ENCODE data around the gene RIOK2.
A peak's percentile ranks its signal among the peaks of the same experiment; 100 is the strongest.

Gene RIOK2

DNA sequence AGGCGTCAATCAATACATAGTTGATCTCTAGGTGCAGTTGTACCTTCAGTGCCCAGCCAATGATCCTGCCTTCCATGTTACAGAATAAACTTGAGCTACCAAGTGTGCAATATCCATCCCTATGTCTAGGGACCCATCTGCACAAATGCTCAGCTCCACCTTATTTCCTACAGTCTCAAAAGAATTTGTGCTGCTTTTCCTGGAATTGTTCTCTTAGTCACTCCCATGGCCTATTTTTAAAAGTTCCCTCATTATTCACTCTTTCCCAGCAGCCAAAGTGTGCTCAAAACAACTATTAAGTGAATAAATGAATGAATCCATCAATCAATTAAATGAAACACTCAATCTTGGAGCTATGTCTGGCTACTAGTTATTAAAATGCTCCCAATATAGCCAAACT lies 55.3 kb downstream of the RIOK2 start:
- H3K9ac ChIP-seq = no peak overlapping the region
- no peak overlapping the region for H3K27ac ChIP-seq
- TF ChIP-seq Cebpa-rat (IDR thresholded peaks at IDR 0.05) = no peak

DNA sequence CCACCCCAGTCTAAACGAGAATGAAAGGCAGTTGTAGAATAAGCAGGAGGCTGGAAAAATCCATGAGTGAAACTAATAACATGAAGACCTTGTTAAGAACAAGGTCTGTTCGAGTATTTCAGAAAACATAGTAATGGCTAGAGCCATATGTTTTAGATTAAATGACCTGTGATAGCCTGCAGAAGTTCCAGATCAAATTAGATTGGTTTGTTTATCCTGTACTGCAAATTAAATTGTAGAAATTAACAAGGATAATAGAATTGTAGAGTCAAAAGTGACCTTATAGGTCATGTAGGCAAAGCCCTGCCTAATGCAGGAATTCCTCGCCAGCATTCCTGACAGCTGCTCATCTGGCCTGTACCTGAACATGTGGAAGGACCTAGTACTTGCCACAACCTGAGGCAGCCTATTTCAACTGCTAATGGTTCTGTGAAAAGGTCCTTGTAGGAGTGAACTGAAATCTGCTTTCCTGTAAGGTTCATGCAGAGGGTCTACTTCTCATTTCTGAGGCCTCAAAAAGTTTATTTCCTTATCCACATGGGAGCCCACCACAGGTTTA lies 57.8 kb downstream of the RIOK2 start:
- no peak for TF ChIP-seq Cebpa-rat (IDR thresholded peaks at IDR 0.05)
- no peak overlapping the region for H3K4me2 ChIP-seq
- no peaks in the 10 kb centered on the region for H4K20me1 ChIP-seq
- H3K9me3 ChIP-seq (replicated peaks in 1 of 11) = no peaks in the 10 kb centered on the region
- H3K9ac ChIP-seq = no peak overlapping the region
- H3K4me1 ChIP-seq = no peaks in the 10 kb centered on the region
- no peak overlapping the region for H3K27ac ChIP-seq
- H3K4me3 ChIP-seq = no peak overlapping the region
- no peaks in the 10 kb centered on the region for H3K27me3 ChIP-seq
- H3K36me3 ChIP-seq = no peaks in the 10 kb centered on the region

More for the DNA sequence above, 55.3 kb downstream of the RIOK2 start:
- Histone ChIP-seq H4K20me1 (no peaks in the 10 kb centered on the region), H3K9me3 (replicated peaks in 1 of 11) (no peaks in the 10 kb centered on the region), H3K4me2 (no peak overlapping the region), H3K36me3 (no peaks in the 10 kb centered on the region), H3K4me3 (no peak overlapping the region), H3K27me3 (no peaks in the 10 kb centered on the region), H3K4me1 (peaks cover 3 to 6% (median 4%) of the 10 kb centered on the region in 10 experiments; a peak in 18 of 20 replicates)

DNA sequence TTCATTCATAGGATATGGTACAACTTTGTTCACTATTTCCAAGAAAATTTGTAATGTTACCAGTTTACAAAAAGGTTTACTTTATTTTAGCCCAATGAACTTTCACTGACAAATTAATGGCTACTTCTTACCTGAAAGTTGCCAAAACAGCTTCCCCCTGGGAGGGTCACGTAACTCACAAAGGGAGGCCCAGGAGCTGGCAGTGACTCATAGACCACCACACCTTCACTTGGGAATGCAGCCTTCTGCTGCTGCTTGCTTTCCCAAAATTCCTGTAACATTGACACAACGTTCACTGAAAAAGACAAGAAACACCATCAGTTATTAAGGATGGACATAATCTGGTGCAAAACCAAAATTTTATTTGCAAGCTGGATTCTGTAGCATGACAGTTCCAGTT lies 58.7 kb downstream of the RIOK2 start:
- no peak for TF ChIP-seq Cebpa-rat (IDR thresholded peaks at IDR 0.05)
- Histone ChIP-seq H3K27me3 (no peaks in the 10 kb centered on the region), H3K4me3 (no peak overlapping the region), H3K4me2 (no peak overlapping the region), H3K27ac (no peak overlapping the region), H3K9me3 (replicated peaks in 1 of 11) (no peaks in the 10 kb centered on the region), H4K20me1 (no peaks in the 10 kb centered on the region), H3K36me3 (no peaks in the 10 kb centered on the region), H3K4me1 (peaks cover 2 to 5% (median 2%) of the 10 kb centered on the region in 10 experiments; a peak in 19 of 20 replicates), H3K9ac (no peak overlapping the region)

DNA sequence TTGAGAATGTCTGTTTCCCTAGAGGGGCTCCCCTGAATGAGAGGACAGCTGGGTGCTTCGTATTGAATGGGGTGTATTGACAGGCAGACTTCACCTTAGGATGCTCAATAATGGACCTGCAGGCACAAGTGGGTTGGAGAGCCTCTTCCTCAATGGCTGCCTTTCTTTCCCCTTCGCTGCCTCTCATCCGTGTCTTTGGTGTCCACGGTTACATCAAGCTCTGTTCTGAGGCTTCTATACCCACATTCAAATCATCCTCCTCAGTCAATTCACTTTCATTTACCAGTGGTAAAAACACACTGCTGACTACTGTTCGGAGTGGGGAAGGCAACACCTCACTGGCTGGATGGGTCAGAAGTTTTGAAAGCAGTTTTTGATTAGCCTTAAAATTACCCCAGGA lies 61.2 kb downstream of the RIOK2 start:
- no peak for TF ChIP-seq Cebpa-rat (IDR thresholded peaks at IDR 0.05)
- no peak overlapping the region for H3K4me2 ChIP-seq

DNA sequence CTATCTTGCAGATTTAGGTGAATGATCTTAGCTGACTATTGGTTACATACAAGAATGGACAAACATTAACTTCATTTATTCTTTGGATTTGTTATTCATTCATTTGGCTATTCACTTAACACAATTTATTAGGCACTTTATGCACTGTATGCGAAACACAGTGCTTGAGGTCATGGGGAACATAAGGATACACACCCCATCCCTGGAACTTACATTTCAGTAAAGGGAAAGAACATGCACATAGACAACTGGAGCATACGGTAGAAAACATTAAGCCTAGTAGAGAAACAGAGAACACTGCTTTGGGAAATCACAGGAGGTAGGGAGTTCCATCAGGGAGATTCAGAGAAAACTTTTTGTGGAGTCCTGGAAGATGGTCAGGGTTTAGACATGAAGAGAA lies 62.9 kb downstream of the RIOK2 start:
- H3K27ac ChIP-seq = no peak overlapping the region
- H3K36me3 ChIP-seq = no peaks in the 10 kb centered on the region
- no peaks in the 10 kb centered on the region for H4K20me1 ChIP-seq
- H3K4me2 ChIP-seq = no peak overlapping the region
- no peak overlapping the region for H3K4me3 ChIP-seq
- no peak for TF ChIP-seq Cebpa-rat (IDR thresholded peaks at IDR 0.05)
- H3K9me3 ChIP-seq (replicated peaks in 1 of 11) = no peaks in the 10 kb centered on the region
- H3K4me1 ChIP-seq = peaks cover 13 to 22% (median 19%) of the 10 kb centered on the region in 10 experiments
- H3K9ac ChIP-seq = no peak overlapping the region
- H3K27me3 ChIP-seq = no peaks in the 10 kb centered on the region

More for the DNA sequence above, 61.2 kb downstream of the RIOK2 start:
- Histone ChIP-seq H3K27me3 (no peaks in the 10 kb centered on the region), H3K9me3 (replicated peaks in 1 of 11) (no peaks in the 10 kb centered on the region), H3K9ac (no peak overlapping the region), H3K27ac (no peak overlapping the region), H4K20me1 (no peaks in the 10 kb centered on the region), H3K4me1 (peaks cover 13 to 22% (median 19%) of the 10 kb centered on the region in 10 experiments), H3K4me3 (no peak overlapping the region), H3K36me3 (no peaks in the 10 kb centered on the region)

DNA sequence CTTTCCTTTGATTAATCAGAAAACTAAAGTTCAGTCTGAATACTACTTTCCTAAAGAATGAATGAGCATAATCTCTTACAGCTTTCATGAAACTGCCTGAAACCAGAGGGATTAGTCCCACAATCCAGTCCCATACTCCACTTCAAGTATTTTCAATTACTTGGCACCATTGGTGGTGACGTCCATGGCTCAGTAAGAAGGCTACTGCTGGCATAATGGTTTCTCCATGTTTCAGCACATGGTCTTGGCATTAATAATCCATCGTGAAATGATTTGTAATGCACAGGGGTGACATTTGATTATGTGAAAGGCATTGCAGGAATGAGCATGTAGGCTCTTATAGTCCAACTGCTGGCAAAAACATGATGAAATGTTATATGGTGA lies 64.0 kb downstream of the RIOK2 start:
- no peak overlapping the region for H3K4me3 ChIP-seq
- H3K36me3 ChIP-seq = no peaks in the 10 kb centered on the region
- H3K9ac ChIP-seq = peak overlapping the region in 3 of 11 experiments; percentile 11 to 37 (median 14); a peak in 2 of 22 replicates
- peak overlapping the region; percentile 39 to 73 (median 64) for H3K4me2 ChIP-seq
- H3K4me1 ChIP-seq = peaks cover 13 to 22% (median 19%) of the 10 kb centered on the region in 10 experiments
- H3K27me3 ChIP-seq = no peaks in the 10 kb centered on the region
- TF ChIP-seq Cebpa-rat (IDR thresholded peaks at IDR 0.05) = no peak
- H3K27ac ChIP-seq = peak overlapping the region in 7 of 11 experiments; percentile 21 to 76 (median 70); a peak in 13 of 22 replicates
- H4K20me1 ChIP-seq = no peaks in the 10 kb centered on the region
- H3K9me3 ChIP-seq (replicated peaks in 1 of 11) = no peaks in the 10 kb centered on the region

DNA sequence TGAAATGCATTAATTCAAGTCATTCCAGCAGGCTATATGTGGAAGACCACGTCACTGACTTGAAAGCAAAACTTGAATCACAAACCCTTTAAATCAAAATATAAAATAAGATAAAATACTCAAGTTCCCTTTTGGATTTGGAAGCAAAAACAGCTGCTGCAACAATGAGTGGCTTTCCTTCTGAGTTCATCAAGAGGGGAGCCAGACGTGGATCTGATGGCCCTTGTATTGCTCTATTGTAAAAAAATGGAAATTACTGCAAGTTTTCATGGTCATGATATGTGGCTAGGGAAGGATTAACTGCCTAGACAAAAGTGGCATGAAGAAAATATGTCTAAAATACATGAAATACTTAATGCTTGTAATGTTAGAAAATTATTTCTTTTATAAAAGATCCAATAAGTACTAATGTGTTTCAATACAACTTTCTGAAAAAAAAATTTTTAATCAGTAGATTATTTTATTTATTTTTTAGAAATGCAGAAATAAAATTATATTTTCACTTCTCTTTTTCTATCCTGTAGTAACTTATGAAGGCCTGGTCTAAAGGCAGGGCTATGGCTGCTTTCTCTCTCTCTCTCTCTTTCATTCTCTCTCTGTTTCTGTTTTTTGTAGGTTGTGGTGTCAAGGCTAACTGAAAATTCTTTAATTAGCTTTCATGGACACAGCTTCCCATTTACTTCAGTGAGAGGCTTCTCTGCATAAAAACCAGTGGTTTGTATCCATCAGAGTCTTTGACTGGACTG lies 64.6 kb downstream of the RIOK2 start:
- H3K27ac ChIP-seq = peak overlapping the region in 7 of 11 experiments; percentile 21 to 76 (median 70); a peak in 13 of 22 replicates
- peak overlapping the region; percentile 39 to 73 (median 64) for H3K4me2 ChIP-seq
- no peak for TF ChIP-seq Cebpa-rat (IDR thresholded peaks at IDR 0.05)
- H3K36me3 ChIP-seq = no peaks in the 10 kb centered on the region
- no peaks in the 10 kb centered on the region for H3K27me3 ChIP-seq
- no peak overlapping the region for H3K4me3 ChIP-seq
- H3K9me3 ChIP-seq (replicated peaks in 1 of 11) = no peaks in the 10 kb centered on the region
- peak overlapping the region in 3 of 11 experiments; percentile 11 to 37 (median 14); a peak in 2 of 22 replicates for H3K9ac ChIP-seq
- peaks cover 13 to 22% (median 19%) of the 10 kb centered on the region in 10 experiments for H3K4me1 ChIP-seq
- no peaks in the 10 kb centered on the region for H4K20me1 ChIP-seq

DNA sequence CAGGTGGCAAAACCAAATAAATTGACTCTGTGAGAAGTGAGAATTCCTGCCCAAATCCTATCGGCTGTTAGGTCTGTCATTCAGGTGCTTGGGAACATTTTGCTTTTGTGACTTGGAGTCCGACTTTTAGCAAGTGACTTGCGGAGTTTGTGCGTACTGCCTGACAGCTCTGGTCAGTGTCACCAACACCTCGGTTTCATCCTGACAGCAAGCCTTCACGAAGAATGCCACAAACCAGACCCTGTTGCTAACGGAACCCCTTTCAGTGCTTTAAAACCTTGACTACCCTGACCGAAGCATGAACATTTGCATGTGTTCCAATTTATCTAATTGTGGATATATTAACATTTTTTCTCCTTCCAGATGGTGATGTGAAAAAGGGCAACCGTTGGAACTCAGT lies 67.1 kb downstream of the RIOK2 start:
- Histone ChIP-seq H3K4me3 (no peak overlapping the region), H3K9ac (no peak overlapping the region), H3K27me3 (no peaks in the 10 kb centered on the region), H4K20me1 (no peaks in the 10 kb centered on the region), H3K4me1 (peaks cover 13 to 41% (median 23%) of the 10 kb centered on the region in 10 experiments), H3K36me3 (no peaks in the 10 kb centered on the region), H3K4me2 (no peak overlapping the region), H3K27ac (no peak overlapping the region), H3K9me3 (replicated peaks in 1 of 11) (no peaks in the 10 kb centered on the region)
- TF ChIP-seq Cebpa-rat (IDR thresholded peaks at IDR 0.05) = no peak

DNA sequence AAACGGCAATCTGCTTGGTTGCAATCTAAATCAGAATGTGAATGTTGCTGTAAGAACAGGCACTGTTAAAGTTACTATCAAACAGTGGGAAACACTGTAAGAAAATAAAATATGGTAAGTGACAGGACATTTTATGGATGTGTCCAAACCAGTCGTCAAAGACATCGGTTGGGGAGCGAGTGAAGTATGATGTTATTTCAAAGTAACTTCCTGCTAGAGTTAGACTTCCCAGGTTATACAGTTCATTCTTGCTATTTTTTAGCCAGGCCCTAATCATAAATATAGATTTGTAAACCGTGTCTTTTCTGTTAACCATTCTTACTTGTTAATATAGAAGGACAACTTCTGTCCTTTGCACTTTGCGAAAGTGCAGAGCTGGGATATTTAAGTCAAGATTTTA lies 70.8 kb downstream of the RIOK2 start:
- H3K9ac ChIP-seq = no peak overlapping the region
- TF ChIP-seq Cebpa-rat (IDR thresholded peaks at IDR 0.05) = no peak
- no peak overlapping the region for H3K27ac ChIP-seq
- no peaks in the 10 kb centered on the region for H3K9me3 ChIP-seq (replicated peaks in 1 of 11)
- peaks cover 0 to 21% (median 3%) of the 10 kb centered on the region in 10 experiments; a peak in 9 of 20 replicates for H3K4me1 ChIP-seq
- H3K27me3 ChIP-seq = no peaks in the 10 kb centered on the region
- no peaks in the 10 kb centered on the region for H4K20me1 ChIP-seq
- H3K36me3 ChIP-seq = no peaks in the 10 kb centered on the region
- H3K4me3 ChIP-seq = no peak overlapping the region
- peak overlapping the region in 5 of 11 experiments; percentile 4 to 31 (median 24); a peak in 7 of 22 replicates for H3K4me2 ChIP-seq
